ENCODE measurements around the gene UNC45B. TPM values are rescaled to one million over a fixed set of nuclear protein-coding genes. Genes with fewer than 3 reads are reported as not detected.
"Not testable (repeated sequence)": the region's sequence is repeated elsewhere in the genome, so short reads cannot be mapped to it uniquely, and the experiment has no call there.

Gene UNC45B
- total and polyA plus RNA-seq, 2 of the 8 experiments (the other 6 are each of a cell fraction or from before 2014, with no cell fraction given), result 0.06 to 0.15 TPM

DNA sequence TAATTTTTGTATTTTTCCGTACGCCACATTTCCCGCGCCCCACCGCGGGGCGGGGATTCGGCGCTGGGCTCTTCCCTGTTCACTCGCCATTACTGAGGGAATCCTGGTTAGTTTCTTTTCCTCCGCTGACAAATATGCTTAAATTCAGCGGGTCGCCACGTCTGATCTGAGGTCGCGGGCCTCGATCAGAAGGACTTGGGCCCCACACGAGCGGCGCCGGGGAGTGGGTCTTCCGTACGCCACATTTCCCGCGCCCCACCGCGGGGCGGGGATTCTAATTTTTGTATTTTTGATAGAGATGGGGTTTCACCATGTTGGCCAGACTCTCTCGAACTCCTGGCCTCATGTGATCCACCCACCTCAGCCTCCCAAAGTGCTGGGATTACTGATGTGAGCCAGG is 3.5 kb downstream of the UNC45B start:
- CTCF ChIA-PET (ENCODE audit: partially characterized antibody), result interaction anchor here (1.7 kb wide), 1 partner anchor 33 kb away, joined by 3 read pairs; no protein-coding TSS in a partner anchor

More for the DNA sequence above, 3.5 kb downstream of the UNC45B start:
- not testable (repeated sequence) for H2BK20ac ChIP-seq (ENCODE audit: low read length); H3K23ac ChIP-seq (ENCODE audit: insufficient read length); H3K27ac ChIP-seq (ENCODE audit: low read depth, low read length); H3K18ac ChIP-seq (ENCODE audit: extremely low read depth, low read length); H2BK120ac ChIP-seq (replicated peaks; ENCODE audit: low read depth, low read length); H3K4me2 ChIP-seq (ENCODE audit: insufficient read depth in 1 of 2, low read depth in 2 of 2, low read length in 2 of 2); H3K79me2 ChIP-seq (ENCODE audit: control insufficient read depth in 1 of 2, insufficient read depth in 2 of 2, low read length in 2 of 2); H3K36me3 ChIP-seq (ENCODE audit: control insufficient read depth in 2 of 4, insufficient read depth in 4 of 4, low read length in 3 of 4); H2BK15ac ChIP-seq (ENCODE audit: low read length); H2AK5ac ChIP-seq (ENCODE audit: low read depth, low read length); H2BK12ac ChIP-seq (ENCODE audit: low read depth, low read length); H2BK5ac ChIP-seq (ENCODE audit: low read depth, low read length); H3K4me1 ChIP-seq (replicated peaks in 1 of 4; ENCODE audit: control insufficient read depth in 3 of 4, insufficient read depth in 4 of 4, low read length in 3 of 4); H4K91ac ChIP-seq (replicated peaks; ENCODE audit: insufficient read length, low read length); H3K9ac ChIP-seq (replicated peaks in 1 of 4; ENCODE audit: extremely low read depth in 1 of 4, low read depth in 3 of 4, low read length in 3 of 4); H3K4me3 ChIP-seq (ENCODE audit: extremely low read depth in 1 of 4, insufficient read depth in 2 of 4, low read depth in 3 of 4, low read length in 4 of 4); H3K23me2 ChIP-seq (ENCODE audit: low read depth, low read length); DNase-seq (ENCODE audit: low read depth in 1 of 2, low spot score in 2 of 2); H4K20me1 ChIP-seq (replicated peaks in 1 of 2; ENCODE audit: control insufficient read depth in 1 of 2, insufficient read depth in 2 of 2, low read length in 2 of 2); H2AFZ ChIP-seq (ENCODE audit: low read length); H3K4ac ChIP-seq (replicated peaks; ENCODE audit: insufficient read length, low read depth, low read length); FAIRE-seq; H3K79me1 ChIP-seq (ENCODE audit: low read depth, low read length); H3K27me3 ChIP-seq (replicated peaks in 1 of 4; ENCODE audit: control insufficient read depth in 3 of 4, extremely low read depth in 1 of 4, insufficient read depth in 3 of 4, low read length in 3 of 4); H4K8ac ChIP-seq (ENCODE audit: extremely low read depth, insufficient read depth, low read length); H3K9me3 ChIP-seq (ENCODE audit: insufficient read depth in 2 of 2, low read depth in 1 of 2, low read length in 1 of 2); H3K14ac ChIP-seq (ENCODE audit: insufficient read length); H4K5ac ChIP-seq (ENCODE audit: insufficient read length, low read depth, low read length); H3K56ac ChIP-seq (replicated peaks; ENCODE audit: insufficient read length, low read depth, low read length)
- POLR2A ChIA-PET (ENCODE audit: partially characterized antibody), result interaction anchor here (0.6 kb wide), 1 partner anchor 27 kb away, joined by 3 read pairs; no protein-coding TSS in a partner anchor
- 92% methylated on average over 29 of the region's 29 CpGs; no CpG with 5 or more reads in 1 of the 2 experiments for WGBS, 2 experiments (ENCODE audit: extremely low coverage in 1 of 2, insufficient coverage in 1 of 2, insufficient read length in 1 of 2, insufficient replicate concordance in 2 of 2, low coverage in 1 of 2, low lambda C conversion rate in 2 of 2, missing lambda C conversion rate in 1 of 2)
